H1 (cell line): ENCODE data around the gene GLT8D1. TPM values are rescaled to one million over a fixed set of nuclear protein-coding genes. Genes with fewer than 3 reads are reported as not detected.

Experiments used
- CTCF ChIA-PET: fragments of 300-600 bp; sonication (Branson Sonifier 250); formaldehyde crosslinking; loops from one replicate; lab custom pipeline; 2021; ENCODE audit not compliant: partially characterized antibody; lab: Charles Lee
- POLR2A ChIA-PET: fragments of 300-600 bp; sonication (Branson Sonifier 250); formaldehyde crosslinking; loops from one replicate; lab custom pipeline; 2021; ENCODE audit warnings: inconsistent platforms; ENCODE audit not compliant: partially characterized antibody; lab: Charles Lee
- DNase-seq, 2 experiments: peaks; one replicate each; pipeline versions ENCODE4 v3.0.0 to v3.0.0-alpha.2; 2010 to 2022; ENCODE audit warnings: low spot score in 2 of 2, low read depth in 1 of 2, mixed read lengths in 1 of 2
- FAIRE-seq: peaks from 2 replicates; lab custom pipeline; 2011; peaks lifted over from hg19 to GRCh38; lab: Jason Lieb, UNC
- H2AFZ ChIP-seq: 2 replicates; pipeline ENCODE4 v1.8.1; 2012; ENCODE audit warnings: low read length, inconsistent platforms
- H2AK5ac ChIP-seq: 2 replicates; pipeline ENCODE4 v1.6.1; 2013; ENCODE audit warnings: low read depth, low read length
- H2BK120ac ChIP-seq: replicated peaks from 2 replicates; pipeline ENCODE3; 2013; ENCODE audit warnings: low read depth, low read length, inconsistent platforms
- H2BK12ac ChIP-seq: 2 replicates; pipeline ENCODE4 v1.6.1; 2013; ENCODE audit warnings: low read depth, low read length
- H2BK15ac ChIP-seq: 2 replicates; pipeline ENCODE4 v1.6.1; 2013; ENCODE audit warnings: low read length
- H2BK20ac ChIP-seq: 2 replicates; pipeline ENCODE4 v1.6.1; 2013; ENCODE audit warnings: low read length
- H2BK5ac ChIP-seq: 2 replicates; pipeline ENCODE4 v1.6.1; 2013; ENCODE audit warnings: low read depth, low read length
- H3K14ac ChIP-seq: 2 replicates; pipeline ENCODE4 v1.6.1; 2013; ENCODE audit warnings: inconsistent platforms; ENCODE audit not compliant: insufficient read length
- H3K18ac ChIP-seq: 2 replicates; pipeline ENCODE4 v1.6.1; 2013; ENCODE audit warnings: low read length; ENCODE audit errors: extremely low read depth
- H3K23ac ChIP-seq: 2 replicates; pipeline ENCODE4 v1.6.1; 2013; ENCODE audit warnings: inconsistent platforms; ENCODE audit not compliant: insufficient read length
- H3K23me2 ChIP-seq: 2 replicates; pipeline ENCODE4 v1.6.1; 2013; ENCODE audit warnings: low read depth, low read length
- H3K27ac ChIP-seq: 2 replicates; pipeline ENCODE4 v1.6.1; 2011; ENCODE audit warnings: low read depth, low read length, inconsistent platforms
- H3K27me3 ChIP-seq, 4 experiments: replicated peaks in 1 of 4; 1 replicate in 1 of 4; 2 replicates in 3 of 4; pipeline versions ENCODE4 v1.6.1 to v1.8.1; 2011 to 2013; ENCODE audit warnings: low read length in 3 of 4, mild to moderate bottlenecking in 3 of 4, inconsistent platforms in 2 of 4, mixed read lengths in 2 of 4, moderate library complexity in 1 of 4; ENCODE audit not compliant: control insufficient read depth in 3 of 4, insufficient read depth in 3 of 4; ENCODE audit errors: extremely low read depth in 1 of 4
- H3K36me3 ChIP-seq, 4 experiments: 2 replicates each; pipeline versions ENCODE4 v1.6.1 to v1.8.1; 2011 to 2013; ENCODE audit warnings: mild to moderate bottlenecking in 4 of 4, low read length in 3 of 4, moderate library complexity in 2 of 4, control low read depth in 1 of 4, inconsistent platforms in 1 of 4; ENCODE audit not compliant: insufficient read depth in 4 of 4, control insufficient read depth in 2 of 4
- H3K4ac ChIP-seq: replicated peaks from 2 replicates; pipeline ENCODE3; 2013; ENCODE audit warnings: low read length, low read depth, mixed read lengths, inconsistent platforms; ENCODE audit not compliant: insufficient read length
- H3K4me1 ChIP-seq, 4 experiments: replicated peaks in 1 of 4; 1 replicate in 1 of 4; 2 replicates in 3 of 4; pipeline versions ENCODE4 v1.6.1 to v1.8.1; 2011 to 2013; ENCODE audit warnings: low read length in 3 of 4, inconsistent platforms in 2 of 4, mixed read lengths in 1 of 4; ENCODE audit not compliant: insufficient read depth in 4 of 4, control insufficient read depth in 3 of 4
- H3K4me2 ChIP-seq, 2 experiments: 2 replicates each; pipeline versions ENCODE4 v1.6.1 to v1.8.1; 2011 to 2013; ENCODE audit warnings: low read depth in 2 of 2, low read length in 2 of 2, control low read depth in 1 of 2, inconsistent platforms in 1 of 2, mild to moderate bottlenecking in 1 of 2; ENCODE audit not compliant: insufficient read depth in 1 of 2
- H3K4me3 ChIP-seq, 4 experiments: fragments of 200-600, 300-600 bp in 1 of 4; sonication (generic), shearing (Covaris generic), sonication (Bioruptor Twin) in 1 of 4; 2 replicates each; pipeline versions ENCODE4 v1.5.1 to v1.8.1; 2011 to 2016; ENCODE audit warnings: low read length in 4 of 4, low read depth in 3 of 4, control low read depth in 2 of 4, inconsistent platforms in 2 of 4, mild to moderate bottlenecking in 2 of 4, mixed read lengths in 1 of 4, moderate library complexity in 1 of 4; ENCODE audit not compliant: insufficient read depth in 2 of 4; ENCODE audit errors: extremely low read depth in 1 of 4
- H3K56ac ChIP-seq: replicated peaks from 2 replicates; pipeline ENCODE3; 2013; ENCODE audit warnings: low read depth, mild to moderate bottlenecking, mixed read lengths, low read length, inconsistent platforms; ENCODE audit not compliant: insufficient read length
- H3K79me1 ChIP-seq: 2 replicates; pipeline ENCODE4 v1.6.1; 2013; ENCODE audit warnings: low read depth, low read length, control low read depth
- H3K79me2 ChIP-seq, 2 experiments: 2 replicates each; pipeline versions ENCODE4 v1.6.1 to v1.8.1; 2012 to 2013; ENCODE audit warnings: low read length in 2 of 2, mild to moderate bottlenecking in 2 of 2, inconsistent platforms in 1 of 2; ENCODE audit not compliant: insufficient read depth in 2 of 2, control insufficient read depth in 1 of 2
- H3K9ac ChIP-seq, 4 experiments: replicated peaks in 1 of 4; 1 replicate in 1 of 4; 2 replicates in 3 of 4; pipeline versions ENCODE4 v1.6.1 to v1.8.1; 2011 to 2013; ENCODE audit warnings: low read depth in 3 of 4, low read length in 3 of 4, control low read depth in 2 of 4, mild to moderate bottlenecking in 2 of 4, moderate library complexity in 2 of 4, inconsistent platforms in 1 of 4; ENCODE audit errors: extremely low read depth in 1 of 4
- H3K9me3 ChIP-seq, 2 experiments: 2 replicates each; pipeline versions ENCODE4 v1.6.1 to v1.8.1; 2012 to 2013; ENCODE audit warnings: mild to moderate bottlenecking in 2 of 2, moderate library complexity in 2 of 2, control low read depth in 1 of 2, inconsistent platforms in 1 of 2, low read depth in 1 of 2, low read length in 1 of 2, mixed read lengths in 1 of 2; ENCODE audit not compliant: insufficient read depth in 2 of 2
- H4K20me1 ChIP-seq, 2 experiments: replicated peaks in 1 of 2; 2 replicates each; pipeline versions ENCODE3 to v1.8.1; 2011 to 2013; ENCODE audit warnings: inconsistent platforms in 2 of 2, low read length in 2 of 2, mild to moderate bottlenecking in 1 of 2; ENCODE audit not compliant: insufficient read depth in 2 of 2, control insufficient read depth in 1 of 2
- H4K5ac ChIP-seq: 2 replicates; pipeline ENCODE4 v1.6.1; 2013; ENCODE audit warnings: low read length, low read depth, mixed read lengths, inconsistent platforms; ENCODE audit not compliant: insufficient read length
- H4K8ac ChIP-seq: 2 replicates; pipeline ENCODE4 v1.8.0; 2013; ENCODE audit warnings: mild to moderate bottlenecking, moderate library complexity, low read length, inconsistent platforms; ENCODE audit not compliant: insufficient read depth; ENCODE audit errors: extremely low read depth
- H4K91ac ChIP-seq: replicated peaks from 2 replicates; pipeline ENCODE3; 2013; ENCODE audit warnings: low read length, mixed read lengths, inconsistent platforms; ENCODE audit not compliant: insufficient read length
- CTCF ChIP-seq, 3 experiments: IDR thresholded peaks; 1 replicate in 2 of 3; 2 replicates in 1 of 3; pipeline versions ENCODE4 v1.5.1 to v1.6.1; 2011; ENCODE audit warnings: low read length in 3 of 3, mild to moderate bottlenecking in 3 of 3, inconsistent platforms in 2 of 3, low read depth in 1 of 3, moderate library complexity in 1 of 3; ENCODE audit not compliant: insufficient read depth in 1 of 3; ENCODE audit errors: control extremely low read depth in 1 of 3
- SP4 ChIP-seq: IDR thresholded peaks from 2 replicates; pipeline ENCODE4 v1.6.1; 2012; ENCODE audit warnings: low read length, inconsistent platforms
- TAF7 ChIP-seq: optimal IDR thresholded peaks from 2 replicates; pipeline ENCODE3; 2011; ENCODE audit warnings: low read depth, mild to moderate bottlenecking, inconsistent platforms, low read length, moderate library complexity, borderline replicate concordance
- WGBS, 2 experiments: shearing (Covaris generic) in 1 of 2; methylation state at CpG; one replicate each; pipeline versions ENCODE4 v1.1.6 to v1.1.7; 2013 to 2015; ENCODE audit warnings: low lambda C conversion rate in 2 of 2, mixed read lengths in 2 of 2, inconsistent platforms in 1 of 2, low coverage in 1 of 2, missing lambda C conversion rate in 1 of 2; ENCODE audit not compliant: insufficient replicate concordance in 2 of 2, insufficient coverage in 1 of 2, insufficient read length in 1 of 2; ENCODE audit errors: extremely low coverage in 1 of 2, missing lambda C conversion rate in 1 of 2; 5-methylcytosine and 5-hydroxymethylcytosine counted together
- polyA plus RNA-seq, 7 experiments: library from polyadenylated mRNA; depleted of rRNA in 3 of 7; stranded (reverse) in 5 of 7; unstranded in 2 of 7; fragments of >200 nt in 5 of 7; fragments of 200-250 nt in 2 of 7; gene quantifications; 1 replicate in 5 of 7; 2 replicates in 1 of 7; 4 replicates in 1 of 7; pipeline versions ENCODE4 v1.2.1 to v1.2.3, GENCODE V29; 2011 to 2013; ENCODE audit warnings: missing spikeins in 2 of 7, mixed read lengths in 2 of 7
- total RNA-seq: library from RNA; stranded (reverse); fragmentation: NEBNext Ultra II Directional; extraction: Animal tissue kit (Norgen Biotek cat#: 25700); gene quantifications from 2 replicates; pipeline ENCODE4 v1.2.1, GENCODE V29; 2021

Gene GLT8D1
- total and polyA plus RNA-seq, 2 of the 8 experiments (the other 6 are each of a cell fraction or from before 2014, with no cell fraction given), result 29.0 to 33.6 TPM

- Histone ChIP-seq H4K5ac (no peak overlapping the region), H3K9ac (no peak overlapping the region), H3K4ac (no peak overlapping the region), H2BK5ac (no peak overlapping the region), H3K14ac (no peak overlapping the region), H3K4me3 (no peak overlapping the region), H2BK15ac (no peak overlapping the region), H3K27ac (no peak overlapping the region), H4K20me1 (no peaks in the 10 kb centered on the region), H3K4me2 (no peak overlapping the region), H3K23ac (no peak overlapping the region), H2BK20ac (no peak overlapping the region), H3K9me3 (no peaks in the 10 kb centered on the region), H3K18ac (no peak overlapping the region), H2AK5ac (no peak overlapping the region), H4K91ac (no peak overlapping the region), H3K56ac (no peak overlapping the region), H3K79me2 (no peaks in the 10 kb centered on the region), H2AFZ (no peak overlapping the region), H3K36me3 (peaks cover 0 to 7% (median 0%) of the 10 kb centered on the region in 4 experiments; a peak in 1 of 8 replicates), H4K8ac (no peak overlapping the region), H3K79me1 (no peaks in the 10 kb centered on the region), H3K23me2 (no peaks in the 10 kb centered on the region), H3K4me1 (no peaks in the 10 kb centered on the region), H2BK12ac (no peak overlapping the region), H2BK120ac (no peak overlapping the region), H3K27me3 (no peaks in the 10 kb centered on the region)
- TF ChIP-seq TAF7, result no peak
- TF ChIP-seq SP4, result no peak
- no peak for TF ChIP-seq CTCF (IDR thresholded peaks at IDR 0.05; ENCODE audit: control extremely low read depth in 1 of 3, insufficient read depth in 1 of 3, low read depth in 1 of 3, low read length in 3 of 3)
- no peak for FAIRE-seq
- DNase-seq, result no peak
- 81% methylated on average over 1 of the region's 1 CpG; no CpG with 5 or more reads in 1 of the 2 experiments for WGBS, 2 experiments
- CTCF ChIA-PET, result interaction anchor here (0.6 to 3.0 kb wide), 4 partner anchors 10 to 48 kb away, joined by 3 to 9 read pairs (median 3); no protein-coding TSS in a partner anchor
- POLR2A ChIA-PET, result interaction anchor here (0.6 kb wide), 1 partner anchor 43 kb away, joined by 3 read pairs; no protein-coding TSS in a partner anchor
Observed at GRCh38 chr3:52724511-52724910, 18.9 kb upstream of the GLT8D1 start.
